Measurements from ENCODE around the gene DNAJC15.

- TF ChIP-seq ZNF404 (tag by site-specific recombination; IDR thresholded peaks at IDR 0.05) (no peak), BCL11A (tag by site-specific recombination; IDR thresholded peaks at IDR 0.05; ENCODE audit: low read depth) (no peak), ZNF121 (tag by site-specific recombination; IDR thresholded peaks at IDR 0.05) (no peak), ZNF544 (tag by site-specific recombination; IDR thresholded peaks at IDR 0.05) (no peak), ZNF140 (tag by site-specific recombination; IDR thresholded peaks at IDR 0.05) (no peak), PRDM10 (tag by site-specific recombination; IDR thresholded peaks at IDR 0.05) (no peak), ZNF24 (tag by site-specific recombination; IDR thresholded peaks at IDR 0.05) (no peak), ZBTB1 (tag by site-specific recombination; IDR thresholded peaks at IDR 0.05) (no peak), PRDM1 (tag by site-specific recombination; IDR thresholded peaks at IDR 0.05) (no peak), CTCF (tag by site-specific recombination; IDR thresholded peaks at IDR 0.05) (no peak), ZNF274 (IDR thresholded peaks at IDR 0.05; ENCODE audit: low read length) (no peak), ZNF274 (tag by site-specific recombination; IDR thresholded peaks at IDR 0.05; ENCODE audit: borderline replicate concordance) (no peak)
Observed at GRCh38 chr13:43077046-43077445, 53.7 kb downstream of the DNAJC15 start.

All from HEK293 (cell line).